Measurements from ENCODE around the gene ZNF74.
A peak's percentile ranks its signal among the peaks of the same experiment; 100 is the strongest.

ZNF74 gene

DNA sequence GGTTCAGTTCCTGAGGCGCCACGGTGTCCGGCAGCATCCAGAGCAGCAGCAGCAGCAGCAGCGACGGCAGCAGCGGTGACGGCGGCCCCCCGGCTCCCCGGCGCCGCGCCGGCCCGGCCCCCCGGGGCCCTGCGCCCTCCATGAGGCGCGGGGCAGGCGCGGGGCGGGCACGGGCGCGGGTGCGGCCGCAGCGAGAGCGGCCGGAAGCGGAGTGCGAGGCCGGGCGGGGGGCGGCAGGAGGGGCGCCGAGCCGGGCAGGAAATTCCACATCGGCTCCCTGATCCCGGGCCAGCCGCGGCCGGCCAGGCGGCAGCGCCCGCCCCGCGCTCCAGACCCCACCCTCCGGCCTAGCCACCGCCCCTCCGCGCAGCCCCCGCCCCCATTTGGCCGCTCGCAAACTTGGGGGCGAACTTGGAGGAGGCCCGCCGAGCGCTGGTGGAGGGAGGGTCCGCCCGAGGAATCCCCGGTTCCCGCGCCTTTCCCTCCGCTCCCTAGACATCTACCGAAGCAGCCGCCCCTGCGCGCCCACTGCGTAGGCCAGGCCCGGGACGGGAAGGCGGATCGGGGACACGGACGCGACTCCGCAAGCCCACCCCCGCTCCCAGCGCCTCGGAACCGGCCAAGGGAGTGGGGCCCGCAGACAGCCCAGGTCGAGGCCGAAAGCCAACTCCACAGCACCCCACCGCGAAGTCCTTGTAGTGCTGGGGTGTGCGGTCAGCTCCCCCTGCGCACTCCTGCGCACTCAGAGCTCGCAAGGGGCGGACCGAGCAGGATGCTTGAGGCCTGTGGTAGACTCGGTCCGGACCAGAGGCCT, 43.9 kb downstream of the ZNF74 start, which contains the start of gene SCARF2 (continued):
- no peak for TF ChIP-seq GLIS3 (CRISPR knock-in tag; IDR thresholded peaks at IDR 0.05)
- TF ChIP-seq ZNF70 (CRISPR knock-in tag; IDR thresholded peaks at IDR 0.05): no peak
- TF ChIP-seq PPARA (CRISPR knock-in tag; IDR thresholded peaks at IDR 0.05; ENCODE audit: borderline replicate concordance): no peak
- no peak for TF ChIP-seq RARB (CRISPR knock-in tag; IDR thresholded peaks at IDR 0.05)
- TF ChIP-seq, protein P1, sequence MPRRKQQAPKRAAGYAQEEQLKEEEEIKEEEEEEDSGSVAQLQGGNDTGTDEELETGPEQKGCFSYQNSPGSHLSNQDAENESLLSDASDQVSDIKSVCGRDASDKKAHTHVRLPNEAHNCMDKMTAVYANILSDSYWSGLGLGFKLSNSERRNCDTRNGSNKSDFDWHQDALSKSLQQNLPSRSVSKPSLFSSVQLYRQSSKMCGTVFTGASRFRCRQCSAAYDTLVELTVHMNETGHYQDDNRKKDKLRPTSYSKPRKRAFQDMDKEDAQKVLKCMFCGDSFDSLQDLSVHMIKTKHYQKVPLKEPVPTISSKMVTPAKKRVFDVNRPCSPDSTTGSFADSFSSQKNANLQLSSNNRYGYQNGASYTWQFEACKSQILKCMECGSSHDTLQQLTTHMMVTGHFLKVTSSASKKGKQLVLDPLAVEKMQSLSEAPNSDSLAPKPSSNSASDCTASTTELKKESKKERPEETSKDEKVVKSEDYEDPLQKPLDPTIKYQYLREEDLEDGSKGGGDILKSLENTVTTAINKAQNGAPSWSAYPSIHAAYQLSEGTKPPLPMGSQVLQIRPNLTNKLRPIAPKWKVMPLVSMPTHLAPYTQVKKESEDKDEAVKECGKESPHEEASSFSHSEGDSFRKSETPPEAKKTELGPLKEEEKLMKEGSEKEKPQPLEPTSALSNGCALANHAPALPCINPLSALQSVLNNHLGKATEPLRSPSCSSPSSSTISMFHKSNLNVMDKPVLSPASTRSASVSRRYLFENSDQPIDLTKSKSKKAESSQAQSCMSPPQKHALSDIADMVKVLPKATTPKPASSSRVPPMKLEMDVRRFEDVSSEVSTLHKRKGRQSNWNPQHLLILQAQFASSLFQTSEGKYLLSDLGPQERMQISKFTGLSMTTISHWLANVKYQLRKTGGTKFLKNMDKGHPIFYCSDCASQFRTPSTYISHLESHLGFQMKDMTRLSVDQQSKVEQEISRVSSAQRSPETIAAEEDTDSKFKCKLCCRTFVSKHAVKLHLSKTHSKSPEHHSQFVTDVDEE (CRISPR knock-in tag; IDR thresholded peaks at IDR 0.05): no peak

DNA sequence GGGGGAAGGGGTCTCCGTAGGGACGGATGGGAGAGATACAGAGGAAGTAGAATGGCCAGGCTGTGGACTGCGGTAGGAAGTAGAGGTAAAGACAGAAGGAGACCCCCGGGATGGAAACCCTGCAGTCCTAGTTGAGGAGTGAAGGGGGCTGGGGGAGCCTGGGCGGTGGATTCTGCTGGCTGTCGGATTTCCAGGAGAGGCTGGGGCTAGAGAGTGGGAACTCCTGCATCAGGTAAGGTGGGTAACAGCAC, 44.4 kb downstream of the ZNF74 start:
- TF ChIP-seq ZNF70 (CRISPR knock-in tag; IDR thresholded peaks at IDR 0.05) (no peak), ZFP3 (CRISPR knock-in tag; IDR thresholded peaks at IDR 0.05) (no peak), OSR1 (CRISPR knock-in tag; IDR thresholded peaks at IDR 0.05) (no peak), SNAI2 (CRISPR knock-in tag; IDR thresholded peaks at IDR 0.05) (no peak), ISL1 (CRISPR knock-in tag; IDR thresholded peaks at IDR 0.05) (no peak), ZNF8 (CRISPR knock-in tag; IDR thresholded peaks at IDR 0.05) (no peak)
- TF ChIP-seq, protein P2, sequence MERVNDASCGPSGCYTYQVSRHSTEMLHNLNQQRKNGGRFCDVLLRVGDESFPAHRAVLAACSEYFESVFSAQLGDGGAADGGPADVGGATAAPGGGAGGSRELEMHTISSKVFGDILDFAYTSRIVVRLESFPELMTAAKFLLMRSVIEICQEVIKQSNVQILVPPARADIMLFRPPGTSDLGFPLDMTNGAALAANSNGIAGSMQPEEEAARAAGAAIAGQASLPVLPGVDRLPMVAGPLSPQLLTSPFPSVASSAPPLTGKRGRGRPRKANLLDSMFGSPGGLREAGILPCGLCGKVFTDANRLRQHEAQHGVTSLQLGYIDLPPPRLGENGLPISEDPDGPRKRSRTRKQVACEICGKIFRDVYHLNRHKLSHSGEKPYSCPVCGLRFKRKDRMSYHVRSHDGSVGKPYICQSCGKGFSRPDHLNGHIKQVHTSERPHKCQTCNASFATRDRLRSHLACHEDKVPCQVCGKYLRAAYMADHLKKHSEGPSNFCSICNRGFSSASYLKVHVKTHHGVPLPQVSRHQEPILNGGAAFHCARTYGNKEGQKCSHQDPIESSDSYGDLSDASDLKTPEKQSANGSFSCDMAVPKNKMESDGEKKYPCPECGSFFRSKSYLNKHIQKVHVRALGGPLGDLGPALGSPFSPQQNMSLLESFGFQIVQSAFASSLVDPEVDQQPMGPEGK (CRISPR knock-in tag; IDR thresholded peaks at IDR 0.05; ENCODE audit: borderline replicate concordance): no peak
- ATAC-seq: no peak

DNA sequence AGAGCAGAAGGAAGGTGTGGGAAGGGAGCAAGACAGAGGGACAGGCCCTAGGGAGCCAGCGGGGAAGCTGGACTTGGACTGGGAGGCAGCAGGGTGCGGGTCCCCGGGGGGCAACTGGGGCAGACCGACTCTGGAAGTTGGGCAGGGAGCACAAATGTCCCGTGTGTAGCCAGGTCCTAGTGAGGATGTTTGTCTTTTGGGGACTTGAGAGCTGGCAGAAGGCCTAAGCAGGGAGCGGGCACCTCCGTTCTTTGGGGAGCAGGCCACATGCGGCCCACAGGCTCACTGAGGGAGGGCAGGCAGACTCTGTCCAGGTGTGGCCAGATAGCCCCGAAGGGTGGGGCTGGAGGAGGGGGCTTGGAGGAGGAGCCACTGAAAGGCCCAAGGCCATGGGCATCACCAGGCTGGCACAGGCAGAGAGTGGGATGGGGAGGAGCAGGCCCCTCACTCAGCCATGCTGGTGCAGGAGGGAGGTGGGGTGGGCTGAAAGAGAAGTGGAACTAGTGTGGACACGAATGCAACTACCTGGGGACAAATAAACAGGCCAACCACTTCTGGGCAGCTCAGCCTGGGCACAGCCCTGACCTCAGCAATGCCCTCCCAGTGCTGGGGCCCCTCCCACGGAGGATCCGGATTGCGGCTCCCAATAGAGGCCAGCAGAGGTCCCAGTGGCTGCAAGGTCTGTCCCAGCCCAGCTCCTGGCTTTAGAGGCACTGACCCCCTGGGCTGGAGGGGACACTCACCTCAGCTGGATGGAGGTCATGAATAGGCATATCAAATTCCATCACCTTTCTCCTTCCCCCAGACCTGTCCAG, 44.9 kb downstream of the ZNF74 start:
- peak; percentile 58 for ATAC-seq
- no peak for TF ChIP-seq ZNF565 (CRISPR knock-in tag; conservative IDR thresholded peaks at IDR 0.05; ENCODE audit: low read depth)
- TF ChIP-seq ZNF8 (CRISPR knock-in tag; IDR thresholded peaks at IDR 0.05): no peak
- TF ChIP-seq ZFP30 (CRISPR knock-in tag; IDR thresholded peaks at IDR 0.05): no peak
- no peak for TF ChIP-seq TOX (CRISPR knock-in tag; IDR thresholded peaks at IDR 0.05; ENCODE audit: borderline replicate concordance)
- TF ChIP-seq, protein P3, sequence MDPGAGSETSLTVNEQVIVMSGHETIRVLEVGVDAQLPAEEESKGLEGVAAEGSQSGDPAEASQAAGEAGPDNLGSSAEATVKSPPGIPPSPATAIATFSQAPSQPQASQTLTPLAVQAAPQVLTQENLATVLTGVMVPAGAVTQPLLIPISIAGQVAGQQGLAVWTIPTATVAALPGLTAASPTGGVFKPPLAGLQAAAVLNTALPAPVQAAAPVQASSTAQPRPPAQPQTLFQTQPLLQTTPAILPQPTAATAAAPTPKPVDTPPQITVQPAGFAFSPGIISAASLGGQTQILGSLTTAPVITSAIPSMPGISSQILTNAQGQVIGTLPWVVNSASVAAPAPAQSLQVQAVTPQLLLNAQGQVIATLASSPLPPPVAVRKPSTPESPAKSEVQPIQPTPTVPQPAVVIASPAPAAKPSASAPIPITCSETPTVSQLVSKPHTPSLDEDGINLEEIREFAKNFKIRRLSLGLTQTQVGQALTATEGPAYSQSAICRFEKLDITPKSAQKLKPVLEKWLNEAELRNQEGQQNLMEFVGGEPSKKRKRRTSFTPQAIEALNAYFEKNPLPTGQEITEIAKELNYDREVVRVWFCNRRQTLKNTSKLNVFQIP (CRISPR knock-in tag; IDR thresholded peaks at IDR 0.05; ENCODE audit: borderline replicate concordance, low read depth): no peak
- TF ChIP-seq PPARA (CRISPR knock-in tag; IDR thresholded peaks at IDR 0.05; ENCODE audit: borderline replicate concordance): no peak
- TF ChIP-seq ZNF70 (CRISPR knock-in tag; IDR thresholded peaks at IDR 0.05): no peak
- TF ChIP-seq ZC3H10 (CRISPR knock-in tag; IDR thresholded peaks at IDR 0.05): no peak
- TF ChIP-seq, protein P2 (CRISPR knock-in tag; IDR thresholded peaks at IDR 0.05; ENCODE audit: borderline replicate concordance): no peak
- no peak for TF ChIP-seq ARNTL (CRISPR knock-in tag; IDR thresholded peaks at IDR 0.05; ENCODE audit: borderline replicate concordance, low read depth)
- TF ChIP-seq, protein P4, sequence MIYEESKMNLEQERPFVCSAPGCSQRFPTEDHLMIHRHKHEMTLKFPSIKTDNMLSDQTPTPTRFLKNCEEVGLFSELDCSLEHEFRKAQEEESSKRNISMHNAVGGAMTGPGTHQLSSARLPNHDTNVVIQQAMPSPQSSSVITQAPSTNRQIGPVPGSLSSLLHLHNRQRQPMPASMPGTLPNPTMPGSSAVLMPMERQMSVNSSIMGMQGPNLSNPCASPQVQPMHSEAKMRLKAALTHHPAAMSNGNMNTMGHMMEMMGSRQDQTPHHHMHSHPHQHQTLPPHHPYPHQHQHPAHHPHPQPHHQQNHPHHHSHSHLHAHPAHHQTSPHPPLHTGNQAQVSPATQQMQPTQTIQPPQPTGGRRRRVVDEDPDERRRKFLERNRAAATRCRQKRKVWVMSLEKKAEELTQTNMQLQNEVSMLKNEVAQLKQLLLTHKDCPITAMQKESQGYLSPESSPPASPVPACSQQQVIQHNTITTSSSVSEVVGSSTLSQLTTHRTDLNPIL (CRISPR knock-in tag; IDR thresholded peaks at IDR 0.05; ENCODE audit: low read depth): no peak
- no peak for TF ChIP-seq OSR1 (CRISPR knock-in tag; IDR thresholded peaks at IDR 0.05)
- TF ChIP-seq, protein P5, sequence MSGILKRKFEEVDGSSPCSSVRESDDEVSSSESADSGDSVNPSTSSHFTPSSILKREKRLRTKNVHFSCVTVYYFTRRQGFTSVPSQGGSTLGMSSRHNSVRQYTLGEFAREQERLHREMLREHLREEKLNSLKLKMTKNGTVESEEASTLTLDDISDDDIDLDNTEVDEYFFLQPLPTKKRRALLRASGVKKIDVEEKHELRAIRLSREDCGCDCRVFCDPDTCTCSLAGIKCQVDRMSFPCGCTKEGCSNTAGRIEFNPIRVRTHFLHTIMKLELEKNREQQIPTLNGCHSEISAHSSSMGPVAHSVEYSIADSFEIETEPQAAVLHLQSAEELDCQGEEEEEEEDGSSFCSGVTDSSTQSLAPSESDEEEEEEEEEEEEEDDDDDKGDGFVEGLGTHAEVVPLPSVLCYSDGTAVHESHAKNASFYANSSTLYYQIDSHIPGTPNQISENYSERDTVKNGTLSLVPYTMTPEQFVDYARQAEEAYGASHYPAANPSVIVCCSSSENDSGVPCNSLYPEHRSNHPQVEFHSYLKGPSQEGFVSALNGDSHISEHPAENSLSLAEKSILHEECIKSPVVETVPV (CRISPR knock-in tag; IDR thresholded peaks at IDR 0.05): no peak
- TF ChIP-seq ISL1 (CRISPR knock-in tag; IDR thresholded peaks at IDR 0.05): no peak
- no peak for TF ChIP-seq TCF4 (CRISPR knock-in tag; IDR thresholded peaks at IDR 0.05; ENCODE audit: borderline replicate concordance)
- TF ChIP-seq GLIS3 (CRISPR knock-in tag; IDR thresholded peaks at IDR 0.05): no peak
- no peak for TF ChIP-seq ESRRG (CRISPR knock-in tag; IDR thresholded peaks at IDR 0.05)
